ENCODE data around the gene TNS3.

Gene TNS3

DNA sequence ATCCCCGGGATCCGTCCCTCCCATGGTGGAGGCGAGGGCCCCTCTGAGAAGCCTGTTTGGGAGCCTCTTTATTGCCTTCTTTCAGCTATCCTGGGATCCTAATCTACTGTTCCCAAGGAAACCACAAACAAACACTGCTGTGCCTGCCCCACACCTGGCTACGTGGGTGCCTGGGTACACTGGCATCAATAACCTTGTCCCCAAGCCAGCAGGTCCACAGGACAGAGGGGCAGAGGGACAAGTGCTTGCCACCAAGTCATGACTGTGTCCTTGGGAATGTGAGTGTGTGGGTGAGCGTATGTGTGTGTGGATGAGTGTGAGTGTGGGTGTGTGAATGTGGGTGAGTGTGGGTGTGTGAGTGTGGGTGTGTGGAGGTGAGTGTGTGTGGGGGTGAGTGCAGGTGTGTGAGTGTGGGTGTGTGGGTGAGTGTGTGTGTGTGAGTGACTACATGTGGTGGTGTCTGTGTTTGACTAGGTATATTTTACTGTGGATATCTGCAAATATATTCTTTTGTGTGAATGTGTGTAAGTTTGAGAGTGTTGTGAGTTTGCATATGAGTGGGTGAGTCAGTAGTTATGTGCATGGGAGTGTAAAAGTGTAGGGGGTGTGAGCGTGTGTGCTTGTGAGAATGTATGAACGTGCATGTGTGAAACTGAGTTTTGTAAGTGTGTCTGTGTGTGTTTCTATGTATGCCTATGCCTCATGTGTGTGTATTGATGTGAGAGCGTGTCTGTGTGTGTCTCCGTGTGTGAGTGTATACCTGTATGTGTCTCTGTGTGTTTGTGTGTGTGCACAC is 96.1 kb downstream of the TNS3 start:
- DNase-seq (ENCODE audit: low read depth), result no peak

GRCh38 chr7:47484923-47485639 is 96.8 kb downstream of the TNS3 start:
- DNase-seq (ENCODE audit: low read depth), result no peak

- no peak for DNase-seq (ENCODE audit: low read depth)
Observed at GRCh38 chr7:47484457-47484856, 97.5 kb downstream of the TNS3 start.

- DNase-seq (ENCODE audit: low read depth), result peak; percentile 33
Observed at GRCh38 chr7:47483604-47484273, 98.2 kb downstream of the TNS3 start.

DNA sequence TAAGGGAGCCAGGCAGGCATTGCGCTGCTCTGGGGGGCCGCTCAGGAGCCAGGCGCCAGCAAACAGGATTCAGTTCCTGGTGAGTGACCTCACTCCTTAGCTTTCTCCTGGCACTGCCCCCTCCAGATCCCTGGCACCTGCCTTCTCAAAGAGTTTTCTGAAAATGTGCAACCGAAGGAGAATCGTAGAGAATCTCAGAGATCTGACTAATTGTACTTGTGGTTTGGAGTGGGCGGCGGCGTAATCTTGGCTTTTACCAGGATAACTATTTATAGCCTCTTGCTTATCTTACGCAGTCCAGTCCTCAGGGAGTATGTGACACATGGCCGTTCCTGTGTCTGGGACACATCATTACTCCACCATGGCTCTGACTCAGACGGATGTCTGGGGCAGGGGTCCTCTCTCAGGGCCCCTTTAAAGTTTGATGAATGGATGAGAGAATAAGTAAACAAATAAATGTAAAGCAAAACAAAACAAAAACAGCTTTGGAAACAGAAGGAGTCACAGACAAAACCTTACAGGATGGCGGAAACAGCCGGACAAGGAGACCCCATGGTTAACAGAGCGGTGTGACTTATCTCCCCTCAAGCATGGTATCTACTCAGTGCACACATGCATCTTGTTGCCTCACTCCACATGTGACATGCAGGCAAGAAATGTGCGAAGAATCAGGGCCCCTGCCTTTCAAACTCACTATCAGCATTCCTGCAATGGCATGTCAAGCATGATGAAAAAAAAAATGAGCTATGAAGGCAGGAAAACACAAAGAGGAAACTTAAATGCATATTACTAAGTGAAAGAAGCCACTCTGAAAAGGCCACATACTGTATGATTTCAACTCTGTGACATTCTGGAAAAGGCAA is 99.7 kb downstream of the TNS3 start:
- peak; percentile 95 for DNase-seq (ENCODE audit: low read depth)

DNA sequence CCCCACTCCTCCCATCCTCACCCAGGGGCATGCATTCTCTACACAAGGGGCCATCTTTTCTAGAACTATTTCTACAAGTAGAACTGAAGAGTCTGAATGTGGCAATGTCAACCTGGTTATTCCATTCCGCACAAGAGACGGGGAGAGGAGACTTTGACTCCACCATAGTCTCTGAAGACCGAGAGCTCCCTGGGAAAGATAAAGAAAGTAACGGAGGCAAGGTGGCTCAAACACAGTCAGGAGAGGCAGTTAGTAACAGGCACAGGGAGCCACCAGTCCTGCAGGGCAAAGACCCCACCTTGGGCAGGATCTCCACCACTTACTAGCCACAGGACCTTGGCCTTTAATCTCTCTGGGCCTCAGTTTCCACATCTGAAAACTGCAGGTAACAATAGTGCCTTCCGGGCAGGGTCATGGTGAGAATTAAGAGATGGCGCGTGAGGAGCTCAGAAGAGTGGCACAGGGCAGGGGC is 100.3 kb downstream of the TNS3 start:
- no peak for DNase-seq (ENCODE audit: low read depth)

DNA sequence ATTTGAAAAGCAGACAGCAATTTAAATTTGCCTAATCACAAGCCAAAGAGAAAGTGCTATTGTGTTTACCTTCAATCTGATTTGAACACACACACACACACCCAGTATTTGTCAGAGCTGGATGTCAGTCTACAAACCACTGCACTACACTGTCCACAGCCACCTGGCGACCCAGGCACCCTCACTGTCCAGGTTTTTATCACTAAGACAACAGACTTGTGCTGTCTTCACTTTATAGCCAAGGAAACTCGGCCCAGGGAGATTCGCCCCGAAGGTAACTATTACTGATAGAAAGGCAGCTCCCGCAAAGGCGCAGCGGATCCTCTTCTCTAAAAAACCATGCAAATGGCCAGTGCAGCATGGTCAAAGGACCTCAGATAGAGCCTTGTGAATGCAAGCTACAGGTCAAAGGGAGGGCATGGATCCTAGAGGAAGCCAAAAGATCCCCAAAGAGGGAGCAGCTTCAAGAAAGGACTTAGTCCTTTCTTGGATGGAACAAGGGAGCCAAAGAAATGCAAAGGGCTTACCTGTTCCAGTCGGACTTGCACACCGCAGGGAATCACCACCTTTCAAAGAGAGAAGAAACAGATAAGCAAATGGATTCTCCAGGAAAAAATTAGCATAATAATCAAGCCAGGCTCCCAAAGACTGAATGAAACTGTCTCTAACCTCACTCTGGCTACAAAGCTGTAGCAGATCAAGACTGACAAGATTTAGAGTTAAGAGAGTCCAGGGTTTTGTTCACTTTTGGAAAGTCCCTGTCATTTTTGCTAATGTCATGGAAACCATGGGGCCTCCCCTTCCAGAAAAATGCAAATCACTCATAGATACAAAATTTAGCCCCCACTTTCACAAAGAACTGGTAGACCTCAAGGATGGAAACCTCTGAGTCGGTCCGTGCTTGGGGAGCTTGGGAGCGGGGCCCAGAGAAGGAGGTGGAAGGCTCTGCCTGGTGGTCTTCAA is 101.1 kb downstream of the TNS3 start:
- no peak for DNase-seq (ENCODE audit: low read depth)

DNA sequence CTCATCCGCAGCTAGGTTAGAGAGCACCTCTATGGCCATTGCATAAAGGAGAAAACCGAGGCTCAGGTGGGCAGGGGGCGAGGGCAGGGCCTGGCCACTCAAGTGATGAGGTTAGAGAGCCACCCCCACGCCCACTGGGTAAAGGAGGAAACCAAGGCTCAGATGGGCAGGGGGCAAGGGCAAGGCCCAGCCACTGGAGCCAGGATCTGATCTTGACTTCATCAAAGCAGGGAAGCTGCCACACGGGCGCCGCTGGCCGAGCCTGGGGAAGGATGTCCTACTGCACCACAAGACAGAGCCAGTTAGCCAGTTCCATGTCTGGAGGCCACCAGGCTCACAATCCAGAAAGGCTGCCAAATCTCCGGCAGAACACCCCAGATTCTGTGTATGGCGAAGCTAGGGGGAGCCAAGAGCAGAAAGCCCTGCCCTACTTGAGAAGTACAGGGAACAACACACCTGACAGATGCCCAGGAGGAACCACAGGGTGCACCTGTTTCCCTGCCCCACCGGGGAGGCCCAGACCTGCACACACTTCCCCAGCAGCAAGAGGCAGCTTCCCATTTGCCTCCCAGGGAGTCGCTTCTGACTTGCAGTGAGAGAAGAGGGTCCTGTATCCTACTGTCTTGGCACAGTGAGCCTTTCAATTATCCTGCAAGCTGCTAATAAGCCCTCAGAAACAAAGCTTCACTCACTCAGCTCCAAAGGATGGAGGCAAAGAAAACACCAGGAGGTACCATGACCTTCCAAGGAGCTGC is 101.9 kb downstream of the TNS3 start:
- no peak for DNase-seq (ENCODE audit: low read depth)

GRCh38 chr7:47478926-47479711 is 102.8 kb downstream of the TNS3 start:
- no peak for DNase-seq (ENCODE audit: low read depth)

DNA sequence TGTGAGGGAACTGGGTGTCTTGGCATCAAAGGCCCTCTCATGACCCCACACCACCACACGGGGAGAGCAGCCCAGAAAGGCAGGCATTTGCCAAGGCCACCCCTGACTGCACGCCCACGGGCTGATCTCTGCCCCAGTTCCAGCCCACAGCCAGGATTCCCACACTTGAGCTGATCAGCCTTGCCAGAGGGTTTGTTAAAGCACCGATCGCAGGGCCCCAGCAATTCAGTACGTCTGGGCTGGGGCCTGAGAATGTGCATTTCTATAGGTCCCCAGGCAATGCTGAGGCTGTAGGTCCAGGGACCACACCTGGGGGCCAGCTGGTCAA is 103.9 kb downstream of the TNS3 start:
- no peak for DNase-seq (ENCODE audit: low read depth)

- no peak for DNase-seq (ENCODE audit: low read depth)
Observed at GRCh38 chr7:47477191-47478016, 104.5 kb downstream of the TNS3 start.

GRCh38 chr7:47475880-47476227 is 106.1 kb downstream of the TNS3 start:
- no peak for DNase-seq (ENCODE audit: low read depth)

- peak; percentile 98 for DNase-seq (ENCODE audit: low read depth)
Observed at GRCh38 chr7:47474937-47475879, 106.7 kb downstream of the TNS3 start.

GRCh38 chr7:47474211-47474936 is 107.5 kb downstream of the TNS3 start:
- no peak for DNase-seq (ENCODE audit: low read depth)

DNA sequence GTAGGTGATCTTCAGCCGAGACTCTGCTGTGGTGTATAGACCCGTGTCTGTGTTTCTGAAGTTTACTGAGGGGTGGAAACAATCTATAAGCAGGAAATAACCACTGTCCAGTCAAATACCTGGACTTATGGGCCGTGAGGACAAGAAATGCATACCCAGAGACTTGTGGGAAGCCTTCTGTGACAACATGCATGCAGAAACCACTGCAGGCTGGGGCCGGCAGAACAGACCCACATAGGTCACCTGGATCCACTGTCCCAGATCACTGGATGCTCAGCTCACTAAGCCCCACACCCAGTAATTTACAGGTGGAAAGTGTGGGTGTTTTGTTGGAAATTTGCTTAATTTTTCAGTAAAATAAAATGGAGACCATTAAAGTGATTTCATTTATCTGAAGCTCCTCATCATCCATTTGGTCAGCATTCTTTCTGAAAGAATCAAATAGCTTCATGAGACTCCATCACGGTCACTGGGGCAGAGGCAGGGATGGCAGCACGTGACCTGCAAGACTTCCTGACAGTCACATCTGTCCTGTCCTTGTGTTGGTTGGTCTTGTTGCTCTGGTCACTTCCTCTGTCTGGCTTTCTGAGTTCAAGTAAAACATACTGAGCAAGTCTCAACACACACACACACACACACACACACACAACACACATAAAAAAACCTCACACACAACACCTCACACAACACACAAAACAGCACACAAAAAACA is 108.3 kb downstream of the TNS3 start:
- peak; percentile 30 for DNase-seq (ENCODE audit: low read depth)
